Loucy (cell line): ENCODE data around the gene SNX8.
A peak's percentile ranks its signal among the peaks of the same experiment; 100 is the strongest.

Experiments used
- H2AFZ ChIP-seq: fragments of 200-600 bp; sonication (generic); 2 replicates; pipeline ENCODE4 v1.6.0; 2016; ENCODE audit warnings: antibody characterized with exemption, mild to moderate bottlenecking, low read length, moderate library complexity
- H3F3A ChIP-seq: fragments of 200-600 bp; 2 replicates; pipeline ENCODE4 v1.6.0; 2016; ENCODE audit warnings: antibody characterized with exemption, low read depth, mild to moderate bottlenecking
- H3K27me3 ChIP-seq: fragments of 200-600 bp; sonication (generic); 2 replicates; pipeline ENCODE4 v1.6.1; 2014; ENCODE audit warnings: low read length, mild to moderate bottlenecking; ENCODE audit not compliant: insufficient read depth, poor library complexity, severe bottlenecking
- H3K36me3 ChIP-seq: fragments of 200-600 bp; sonication (generic); 2 replicates; pipeline ENCODE4 v1.6.1; 2016; ENCODE audit warnings: low read length; ENCODE audit not compliant: insufficient read depth
- H3K4me1 ChIP-seq: fragments of 200-600 bp; sonication (generic); 2 replicates; pipeline ENCODE4 v1.5.1; 2014; ENCODE audit warnings: low read length, mild to moderate bottlenecking; ENCODE audit not compliant: insufficient read depth, poor library complexity, severe bottlenecking
- H3K4me2 ChIP-seq: fragments of 200-600 bp; sonication (generic); 2 replicates; pipeline ENCODE4 v1.6.0; 2014; ENCODE audit warnings: antibody characterized with exemption, low read length, low read depth, mild to moderate bottlenecking; ENCODE audit not compliant: poor library complexity, severe bottlenecking
- H3K4me3 ChIP-seq: fragments of 200-600 bp; sonication (generic); 2 replicates; pipeline ENCODE4 v1.5.1; 2014; ENCODE audit warnings: low read length, mild to moderate bottlenecking, mixed read lengths; ENCODE audit not compliant: poor library complexity, severe bottlenecking
- H3K79me2 ChIP-seq: fragments of 200-600 bp; sonication (generic); 2 replicates; pipeline ENCODE4 v1.6.1; 2014; ENCODE audit warnings: low read length; ENCODE audit not compliant: insufficient read depth
- H3K9ac ChIP-seq: fragments of 200-600 bp; sonication (generic); 2 replicates; pipeline ENCODE4 v1.6.0; 2014; ENCODE audit warnings: mild to moderate bottlenecking, low read depth, low read length, moderate library complexity; ENCODE audit not compliant: poor library complexity, severe bottlenecking
- H3K9me2 ChIP-seq: fragments of 200-600 bp; sonication (generic); replicated peaks from 2 replicates; pipeline ENCODE4 v1.6.1; 2016; ENCODE audit warnings: low read depth, low read length, mixed read lengths
- H3K9me3 ChIP-seq: fragments of 200-600 bp; sonication (generic); 2 replicates; pipeline ENCODE4 v1.6.1; 2014; ENCODE audit warnings: mild to moderate bottlenecking, antibody characterized with exemption, low read length, low read depth; ENCODE audit not compliant: insufficient read depth
- H4K20me1 ChIP-seq: fragments of 200-600 bp; sonication (generic); 2 replicates; pipeline ENCODE4 v1.6.0; 2014; ENCODE audit warnings: antibody characterized with exemption, low read length, mild to moderate bottlenecking; ENCODE audit not compliant: insufficient read depth, poor library complexity, severe bottlenecking
- CTCF ChIP-seq: fragments of 200-600 bp; sonication (generic); conservative IDR thresholded peaks from 2 replicates; pipeline ENCODE4 v1.5.1; 2014; ENCODE audit warnings: mild to moderate bottlenecking, antibody characterized with exemption, low read length
- EZH2phosphoT487 ChIP-seq: fragments of 200-600 bp; IDR thresholded peaks from 2 replicates; pipeline ENCODE4 v1.6.1; 2018; ENCODE audit warnings: antibody characterized with exemption, mild to moderate bottlenecking, moderate library complexity, borderline replicate concordance

The SNX8 gene

GRCh38 chr7:2230226-2230625 is 84.0 kb downstream of the SNX8 start:
- TF ChIP-seq CTCF (no peak), EZH2phosphoT487 (no peak)
- Histone ChIP-seq H3K27me3 (no peaks in the 10 kb centered on the region), H2AFZ (no peak overlapping the region), H3K36me3 (peaks cover 32% of the 10 kb centered on the region; the same call in 1 of the 2 replicates), H3K4me1 (peaks cover 25% of the 10 kb centered on the region), H3K9me3 (no peaks in the 10 kb centered on the region), H3K4me3 (peak overlapping the region; percentile 47), H4K20me1 (peaks cover 19% of the 10 kb centered on the region), H3K79me2 (peaks cover 61% of the 10 kb centered on the region), H3K4me2 (peak overlapping the region; percentile 93), H3K9ac (peak overlapping the region; percentile 94), H3K9me2 (no peaks in the 10 kb centered on the region), H3F3A (peaks cover 9% of the 10 kb centered on the region; the same call in 1 of the 2 replicates)

DNA sequence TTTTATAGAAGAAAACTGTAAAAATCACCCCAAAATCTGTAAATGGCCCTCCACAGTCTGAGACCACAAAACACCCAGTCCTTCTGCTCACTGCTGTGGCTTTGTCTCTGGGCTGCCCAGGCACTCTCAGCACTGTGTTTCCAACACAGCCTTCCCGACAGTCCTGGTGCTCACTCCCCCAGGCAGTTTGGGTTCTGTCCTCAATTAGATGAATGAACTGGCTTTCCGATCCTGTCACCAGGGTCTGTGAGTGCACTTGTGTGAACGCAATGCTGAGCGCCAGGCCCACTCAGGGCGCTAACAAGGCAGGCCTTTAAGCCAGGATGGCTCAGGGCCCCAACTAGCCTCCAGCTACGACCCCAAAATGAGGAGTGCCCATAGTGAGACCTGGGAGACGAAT is 84.8 kb downstream of the SNX8 start:
- H3F3A ChIP-seq: peaks cover 4% of the 10 kb centered on the region; the same call in 1 of the 2 replicates
- H3K36me3 ChIP-seq: peaks cover 32% of the 10 kb centered on the region; the same call in 1 of the 2 replicates
- no peaks in the 10 kb centered on the region for H3K9me2 ChIP-seq
- H2AFZ ChIP-seq: no peak overlapping the region
- TF ChIP-seq CTCF (no peak), EZH2phosphoT487 (no peak)
- H3K9ac ChIP-seq: peak overlapping the region; percentile 94
- H3K4me3 ChIP-seq: no peak overlapping the region
- no peaks in the 10 kb centered on the region for H3K27me3 ChIP-seq
- peaks cover 61% of the 10 kb centered on the region for H3K79me2 ChIP-seq
- peaks cover 19% of the 10 kb centered on the region for H4K20me1 ChIP-seq
- no peaks in the 10 kb centered on the region for H3K9me3 ChIP-seq
- H3K4me1 ChIP-seq: peaks cover 25% of the 10 kb centered on the region
- H3K4me2 ChIP-seq: peak overlapping the region; percentile 93

- Histone ChIP-seq H3K79me2 (peaks cover 61% of the 10 kb centered on the region), H3F3A (no peaks in the 10 kb centered on the region), H4K20me1 (peaks cover 19% of the 10 kb centered on the region), H2AFZ (no peak overlapping the region), H3K4me1 (peaks cover 25% of the 10 kb centered on the region), H3K36me3 (peaks cover 34% of the 10 kb centered on the region; the same call in 1 of the 2 replicates), H3K9me2 (no peaks in the 10 kb centered on the region), H3K4me2 (peak overlapping the region; percentile 93), H3K4me3 (no peak overlapping the region), H3K9ac (peak overlapping the region; percentile 94), H3K27me3 (no peaks in the 10 kb centered on the region), H3K9me3 (no peaks in the 10 kb centered on the region)
- TF ChIP-seq EZH2phosphoT487 (no peak), CTCF (no peak)
Observed at GRCh38 chr7:2228921-2229320, 85.3 kb downstream of the SNX8 start.
